Measurements from ENCODE around the gene PRKN.

DNA sequence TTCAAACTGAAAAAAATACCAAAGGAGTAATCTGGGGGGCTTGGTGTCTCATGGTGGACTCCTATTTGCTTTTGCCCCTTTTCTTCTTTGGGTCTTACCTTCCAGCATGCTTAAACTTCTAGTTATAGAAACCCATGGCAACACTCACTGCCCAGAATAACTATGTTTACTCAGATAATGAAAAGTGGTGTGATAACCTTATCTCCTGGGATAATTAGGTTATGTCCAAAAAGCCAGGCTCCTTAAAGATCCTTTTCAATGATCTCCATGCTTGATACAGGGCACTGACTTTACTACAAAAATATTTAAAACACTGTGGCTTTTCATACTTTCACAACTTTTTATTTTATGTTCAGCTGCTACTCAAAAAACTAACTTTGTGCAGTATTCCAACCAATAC lies 245.6 kb downstream of the PRKN start:
- TF ChIP-seq, protein P1, sequence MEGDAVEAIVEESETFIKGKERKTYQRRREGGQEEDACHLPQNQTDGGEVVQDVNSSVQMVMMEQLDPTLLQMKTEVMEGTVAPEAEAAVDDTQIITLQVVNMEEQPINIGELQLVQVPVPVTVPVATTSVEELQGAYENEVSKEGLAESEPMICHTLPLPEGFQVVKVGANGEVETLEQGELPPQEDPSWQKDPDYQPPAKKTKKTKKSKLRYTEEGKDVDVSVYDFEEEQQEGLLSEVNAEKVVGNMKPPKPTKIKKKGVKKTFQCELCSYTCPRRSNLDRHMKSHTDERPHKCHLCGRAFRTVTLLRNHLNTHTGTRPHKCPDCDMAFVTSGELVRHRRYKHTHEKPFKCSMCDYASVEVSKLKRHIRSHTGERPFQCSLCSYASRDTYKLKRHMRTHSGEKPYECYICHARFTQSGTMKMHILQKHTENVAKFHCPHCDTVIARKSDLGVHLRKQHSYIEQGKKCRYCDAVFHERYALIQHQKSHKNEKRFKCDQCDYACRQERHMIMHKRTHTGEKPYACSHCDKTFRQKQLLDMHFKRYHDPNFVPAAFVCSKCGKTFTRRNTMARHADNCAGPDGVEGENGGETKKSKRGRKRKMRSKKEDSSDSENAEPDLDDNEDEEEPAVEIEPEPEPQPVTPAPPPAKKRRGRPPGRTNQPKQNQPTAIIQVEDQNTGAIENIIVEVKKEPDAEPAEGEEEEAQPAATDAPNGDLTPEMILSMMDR (IDR thresholded peaks at IDR 0.05) = no peak
- no peak for TF ChIP-seq TCF7L2 (IDR thresholded peaks at IDR 0.05; ENCODE audit: low read depth, low read length)
